Adipose tissue (tissue), 3 donors: ENCODE results near the gene EDA. TPM values are rescaled to one million over a fixed set of nuclear protein-coding genes. Genes with fewer than 3 reads are reported as not detected.

ENCODE experiments used
- H3K27ac ChIP-seq: one replicate; pipeline ENCODE4 v1.5.1; 2013; ENCODE audit warnings: low read depth, low read length
- WGBS, 3 donors: extraction: QIAGEN DNeasy Blood & Tissue Kit; methylation state at CpG; one replicate each; pipeline ENCODE4 v1.1.7; 2013; 5-methylcytosine and 5-hydroxymethylcytosine counted together
- polyA plus RNA-seq, 3 donors: library from polyadenylated mRNA; stranded (reverse); fragments of 200-250 nt; gene quantifications; one replicate each; pipeline ENCODE4 v1.2.3, GENCODE V29; 2013
- donor health status: healthy with polysubstance abuse.
- donor health status: Bipolar disorder and iron deficiency.
- donor health status: healthy.

EDA gene
- polyA plus RNA-seq, 3 donors, result 2.5 to 4.2 (median 2.6) TPM

DNA sequence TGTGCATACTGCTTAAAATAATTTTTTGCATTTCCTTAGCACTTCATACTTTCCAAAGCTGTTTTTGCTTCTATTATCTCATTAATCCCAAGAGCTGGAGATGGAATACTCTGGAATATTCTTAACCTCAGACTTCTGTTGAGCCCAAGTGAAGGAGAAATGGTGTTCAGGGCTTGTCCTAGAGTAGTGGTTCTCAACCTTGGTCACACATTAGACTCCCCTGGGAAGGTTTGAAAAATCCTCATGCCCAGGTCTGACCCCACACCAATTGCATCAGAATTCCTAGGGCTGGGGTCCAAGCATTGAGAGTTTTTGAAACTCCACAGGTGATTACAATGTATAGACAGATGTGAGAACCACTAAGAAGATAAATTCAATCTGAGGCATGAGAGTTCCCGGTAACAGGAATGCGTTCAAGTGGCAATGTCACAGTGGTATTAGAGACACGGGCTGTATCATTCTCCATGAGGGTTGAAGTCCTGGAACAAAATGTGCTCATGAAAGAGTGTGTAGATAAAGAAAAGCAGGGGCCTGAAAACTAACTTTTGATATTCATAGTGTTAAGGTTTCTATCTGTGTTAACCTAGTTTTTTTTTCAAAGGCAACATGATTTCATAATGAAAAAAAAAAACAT, 385.9 kb downstream of the EDA start:
- WGBS, 3 donors, result 82 to 93% (median 91%) methylated on average over 3 of the region's 3 CpGs
- no peak overlapping the region for H3K27ac ChIP-seq

DNA sequence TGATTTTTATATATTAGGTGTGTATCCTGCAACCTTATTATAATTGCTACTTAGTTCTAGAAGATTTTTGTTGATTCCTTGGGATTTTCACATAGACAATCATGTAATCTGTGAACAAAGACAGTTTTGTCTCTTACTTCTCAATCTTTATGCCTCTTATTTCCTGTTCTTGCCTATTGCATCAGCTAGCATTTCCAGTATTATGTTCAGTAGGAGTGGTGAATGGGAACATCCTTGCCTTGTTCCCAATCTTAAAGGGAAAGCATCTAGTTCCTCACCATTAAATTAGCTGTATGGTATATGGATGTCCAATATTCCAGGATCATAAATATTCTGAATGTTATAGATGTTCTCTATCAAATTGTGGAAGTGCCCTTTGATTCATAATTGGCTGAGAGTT, 392.0 kb downstream of the EDA start:
- H3K27ac ChIP-seq, result no peak overlapping the region

DNA sequence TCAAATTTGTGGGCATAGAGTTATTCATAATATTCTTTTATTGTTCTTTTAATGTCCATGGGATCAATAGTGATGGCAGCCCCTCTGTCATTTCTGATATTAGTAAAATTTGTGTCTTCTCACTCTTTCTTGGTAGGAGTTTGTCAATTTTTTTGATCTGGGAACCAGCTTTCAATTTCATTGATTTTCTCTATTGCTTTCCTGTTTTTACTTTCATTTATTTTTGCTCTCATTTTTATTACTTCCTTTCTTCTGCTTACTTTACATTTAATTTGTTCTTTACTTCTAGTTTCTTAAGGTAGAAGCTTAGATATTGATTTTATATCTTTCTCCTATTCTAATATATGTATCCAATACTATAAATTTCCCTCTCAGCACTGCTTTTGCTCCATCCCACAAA, 393.1 kb downstream of the EDA start:
- H3K27ac ChIP-seq, result no peak overlapping the region

DNA sequence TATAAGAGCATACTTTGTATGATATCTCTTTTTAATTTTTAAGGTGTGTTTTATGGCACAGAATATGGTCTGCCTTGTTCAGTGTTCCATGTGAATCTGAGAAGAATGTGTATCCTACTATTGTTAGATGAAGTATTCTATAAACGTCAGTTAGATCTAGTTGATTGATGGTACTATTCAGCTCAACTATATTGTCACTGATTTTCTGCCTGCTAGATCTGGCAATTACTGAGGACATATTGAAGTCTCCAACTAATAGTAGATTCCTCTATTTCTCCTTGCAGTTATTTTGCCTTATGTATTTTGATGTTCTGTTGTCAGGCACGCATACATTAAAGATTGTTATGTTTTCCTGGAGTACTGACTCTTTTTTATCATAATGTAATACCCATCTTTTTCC, 394.1 kb downstream of the EDA start:
- 62 to 92% (median 77%) methylated on average over 2 of the region's 2 CpGs for WGBS, 3 donors
- no peak overlapping the region for H3K27ac ChIP-seq

DNA sequence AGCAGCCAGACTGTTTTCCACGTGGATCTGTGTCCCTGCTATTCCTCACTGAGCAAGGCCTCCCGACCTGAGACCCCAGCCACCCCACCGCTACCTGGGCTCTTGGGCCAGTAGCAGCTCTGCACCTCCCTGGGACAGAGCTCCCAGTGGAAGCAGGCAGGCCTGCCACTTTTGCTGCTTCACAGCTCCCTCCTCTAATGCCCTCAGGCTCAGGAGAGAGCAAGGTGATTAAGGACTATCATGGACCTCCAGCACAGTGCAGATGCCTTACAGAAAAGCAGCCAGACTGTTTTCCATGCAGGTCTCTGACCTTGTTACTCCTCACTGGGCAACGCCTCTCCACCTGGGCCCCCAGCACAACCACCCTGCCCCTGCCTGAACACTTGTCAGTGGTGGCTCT, 396.8 kb downstream of the EDA start:
- 47 to 84% (median 75%) methylated on average over 4 of the region's 4 CpGs for WGBS, 3 donors
- H3K27ac ChIP-seq, result no peak overlapping the region

DNA sequence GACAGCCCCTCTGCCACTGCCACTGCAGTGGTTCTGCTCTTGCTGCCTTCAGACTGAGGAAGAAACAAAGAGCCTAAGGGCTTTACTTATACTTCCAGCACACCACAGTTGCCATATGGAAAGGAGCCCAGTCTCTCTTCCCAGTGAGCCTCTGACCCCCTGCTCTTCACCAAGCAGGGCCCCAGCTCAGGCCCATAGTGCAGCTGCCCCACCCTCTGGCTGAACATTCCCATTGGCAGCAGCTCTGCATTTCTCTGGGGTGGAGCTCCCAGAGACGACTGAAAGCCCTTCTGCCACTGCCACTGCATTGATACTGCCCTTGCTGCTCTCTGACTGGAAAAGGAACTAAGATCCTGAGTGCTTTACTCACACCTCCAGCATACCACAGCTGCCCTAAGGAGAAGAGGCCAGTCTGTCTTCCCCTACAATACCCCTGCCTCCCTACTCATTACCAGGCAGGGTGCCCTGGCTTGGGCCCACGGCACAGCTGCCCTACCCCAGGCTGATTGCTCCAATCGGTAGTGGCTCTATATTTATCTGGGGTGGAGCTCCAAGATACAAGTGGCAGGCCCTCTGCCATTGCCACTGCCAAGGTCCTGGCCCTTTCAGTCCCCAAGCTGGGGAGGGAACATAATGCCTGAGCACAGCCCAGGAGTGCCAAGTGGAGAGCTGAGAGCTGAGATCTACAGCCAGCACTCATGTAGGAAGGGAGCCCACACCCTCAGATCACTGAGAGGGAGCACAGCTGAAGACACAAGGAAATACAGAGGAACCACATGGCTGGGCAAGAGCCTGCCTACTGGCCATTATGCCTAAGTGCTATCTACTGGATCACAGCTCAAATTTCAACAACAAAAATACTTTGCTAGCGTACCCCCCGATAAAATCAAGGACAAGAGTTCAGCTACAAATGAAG, 397.8 kb downstream of the EDA start:
- no peak overlapping the region for H3K27ac ChIP-seq
- 24 to 67% (median 53%) methylated on average over 5 of the region's 5 CpGs for WGBS, 3 donors

DNA sequence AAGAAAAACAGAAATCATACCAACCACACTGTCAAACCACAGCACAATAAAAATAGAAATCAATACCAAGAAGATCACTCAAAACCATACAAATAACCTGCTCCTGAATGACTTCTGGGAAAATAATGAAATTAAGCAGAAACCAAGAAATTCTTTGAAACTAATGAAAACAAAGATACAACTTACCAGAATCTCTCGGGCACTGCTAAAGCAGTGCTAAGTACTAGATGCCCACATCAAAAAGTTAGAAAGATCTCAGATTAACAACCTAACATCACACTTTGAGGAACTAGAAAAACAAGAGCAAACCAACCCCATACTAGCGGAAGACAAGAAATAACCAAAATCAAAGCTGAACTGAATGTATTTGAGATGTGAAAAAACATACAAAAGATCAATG, 400.6 kb downstream of the EDA start:
- WGBS, 3 donors, result 92 to 96% (median 93%) methylated on average over 2 of the region's 2 CpGs

DNA sequence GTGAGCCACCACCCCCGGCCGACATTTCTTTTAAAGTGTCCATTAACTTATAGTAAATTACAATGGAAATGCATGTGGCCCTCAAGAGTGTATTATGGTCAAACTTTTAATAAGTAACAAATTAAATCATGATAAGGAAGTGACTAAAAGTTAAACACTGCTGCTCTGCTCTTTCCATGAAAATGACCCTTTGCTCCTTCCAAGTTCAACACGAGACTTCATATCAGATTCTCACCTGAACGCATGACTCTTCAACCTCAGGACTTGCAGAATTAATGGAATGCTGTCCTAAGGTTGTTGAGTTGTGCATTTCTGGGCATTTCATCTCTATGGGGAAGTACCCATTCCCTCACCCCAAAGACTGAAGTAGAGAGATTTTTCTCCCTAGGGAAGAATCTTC, 406.7 kb downstream of the EDA start:
- WGBS, 3 donors, result 59 to 88% (median 87%) methylated on average over 4 of the region's 4 CpGs
- no peak overlapping the region for H3K27ac ChIP-seq

More for the DNA sequence above, 400.6 kb downstream of the EDA start:
- no peak overlapping the region for H3K27ac ChIP-seq

DNA sequence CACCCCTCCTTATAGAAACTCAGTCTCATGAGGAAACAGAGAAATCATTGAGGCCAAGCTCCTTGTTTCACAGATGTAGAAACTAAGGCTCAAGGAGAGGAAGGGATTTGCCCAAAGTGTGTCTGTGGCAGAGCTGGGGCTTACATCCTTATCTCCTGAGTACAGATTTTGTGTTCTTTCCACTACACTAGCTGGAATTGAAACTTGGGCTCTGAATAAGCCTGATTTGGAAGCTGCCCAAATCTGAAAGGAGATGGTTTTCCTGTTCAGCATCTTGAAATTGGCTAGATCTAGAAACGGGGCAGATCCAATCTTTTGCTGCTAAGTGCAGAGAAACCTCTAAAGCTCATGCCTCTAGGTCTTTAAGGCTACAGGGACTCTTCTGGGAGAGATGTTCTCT, 409.6 kb downstream of the EDA start:
- H3K27ac ChIP-seq, result no peak overlapping the region
- 0 to 47% (median 3%) methylated on average over 1 of the region's 1 CpG for WGBS, 3 donors

DNA sequence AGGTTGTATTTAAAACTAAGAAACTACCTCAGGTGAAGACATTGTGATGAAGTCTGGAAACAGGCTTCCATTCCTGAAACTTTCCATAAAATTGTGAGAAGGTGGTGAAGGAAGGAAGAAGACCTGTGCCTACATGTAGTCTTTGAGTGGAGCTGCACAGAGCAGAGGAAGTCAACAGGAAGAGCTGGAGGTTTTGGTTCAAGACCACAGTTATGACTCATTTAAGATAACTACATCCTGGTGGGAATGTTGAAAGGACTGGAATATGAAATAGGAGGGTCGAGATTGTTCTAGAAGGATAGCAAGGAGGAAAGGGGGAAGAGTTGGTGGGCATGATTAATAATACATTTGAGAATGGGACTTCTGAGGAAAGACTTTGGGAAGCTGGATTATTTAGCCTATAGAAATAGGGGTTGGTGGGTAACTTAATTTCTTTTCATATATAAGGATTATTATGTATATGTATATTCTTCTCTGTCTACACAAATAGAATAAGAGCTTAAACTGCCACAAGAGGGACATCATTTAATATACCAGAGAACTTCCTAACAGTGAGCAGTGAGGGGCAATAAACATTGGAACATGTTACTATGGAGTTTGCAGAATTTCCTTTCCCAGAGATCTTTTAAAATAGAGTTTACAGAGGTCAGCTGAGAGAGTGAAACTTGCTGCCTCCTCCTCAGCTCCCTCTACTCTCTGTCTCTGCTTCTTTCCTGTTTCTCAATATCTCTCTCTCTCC, 410.4 kb downstream of the EDA start:
- 25 to 79% (median 26%) methylated on average over 1 of the region's 1 CpG for WGBS, 3 donors
- H3K27ac ChIP-seq, result no peak overlapping the region

DNA sequence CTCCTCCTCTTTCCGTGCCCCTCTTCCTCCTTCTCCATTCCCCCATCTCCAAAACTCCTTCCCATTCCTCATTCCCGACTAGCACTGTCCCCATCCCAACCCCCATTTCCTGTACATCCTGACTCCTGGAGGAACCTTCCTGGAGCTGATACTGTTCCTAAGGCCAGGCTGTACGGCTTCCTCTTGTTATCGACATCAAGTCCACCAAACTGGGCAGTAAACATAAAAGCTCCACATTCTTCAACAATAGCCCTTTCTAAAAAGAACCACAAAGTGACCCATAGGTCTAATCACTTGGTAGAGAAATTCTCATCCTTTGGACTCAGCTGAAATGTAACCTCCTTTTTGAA, 410.9 kb downstream of the EDA start:
- WGBS, 3 donors, result 47 to 80% (median 49%) methylated on average over 2 to 4 of the region's 4 CpGs
- H3K27ac ChIP-seq, result no peak overlapping the region

DNA sequence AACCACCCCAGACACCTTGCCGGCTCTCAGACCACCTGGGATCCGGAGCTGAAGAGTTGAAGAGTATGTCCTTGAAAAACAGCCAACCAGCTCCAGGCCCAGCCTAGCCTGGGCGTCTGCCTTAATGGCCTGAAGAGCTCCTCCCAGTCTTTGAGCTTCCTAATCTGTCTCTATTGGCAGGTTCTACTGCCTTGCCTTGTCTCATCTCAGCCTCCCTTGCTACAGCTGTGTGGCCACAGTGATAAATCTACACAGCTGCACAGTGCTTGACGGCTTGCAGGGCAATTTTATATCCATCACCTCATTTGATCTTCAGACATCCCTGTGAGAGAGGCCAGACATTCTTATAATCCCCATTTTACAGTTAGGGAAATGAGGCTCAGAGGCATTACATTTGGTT, 413.9 kb downstream of the EDA start:
- 25 to 68% (median 52%) methylated on average over 4 of the region's 4 CpGs for whole genome bisulfite sequencing, 3 donors
- no peak overlapping the region for H3K27ac ChIP-seq

DNA sequence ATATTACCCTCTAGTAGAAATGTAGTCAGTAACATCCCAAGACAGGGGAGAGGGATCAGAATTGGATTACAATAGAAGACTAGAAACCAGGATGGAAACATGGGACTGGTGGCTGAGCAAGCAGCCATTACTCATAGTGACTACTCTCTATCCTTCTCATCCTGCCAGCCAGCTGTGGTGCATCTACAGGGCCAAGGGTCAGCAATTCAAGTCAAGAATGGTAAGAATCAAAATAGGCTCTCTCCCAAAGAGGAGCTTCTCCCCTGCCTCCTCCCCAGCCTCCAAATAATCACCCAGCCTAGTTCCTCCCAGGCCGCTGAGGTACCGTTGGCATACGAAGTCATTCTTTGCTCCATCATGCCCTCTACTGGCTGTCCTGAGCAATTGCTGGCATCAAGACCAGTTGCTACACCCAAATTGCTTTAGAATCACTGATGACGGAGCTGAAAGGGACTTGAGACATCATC, 414.4 kb downstream of the EDA start:
- no peak overlapping the region for H3K27ac ChIP-seq
- WGBS, 3 donors, result 7 to 14% (median 12%) methylated on average over 4 of the region's 4 CpGs

DNA sequence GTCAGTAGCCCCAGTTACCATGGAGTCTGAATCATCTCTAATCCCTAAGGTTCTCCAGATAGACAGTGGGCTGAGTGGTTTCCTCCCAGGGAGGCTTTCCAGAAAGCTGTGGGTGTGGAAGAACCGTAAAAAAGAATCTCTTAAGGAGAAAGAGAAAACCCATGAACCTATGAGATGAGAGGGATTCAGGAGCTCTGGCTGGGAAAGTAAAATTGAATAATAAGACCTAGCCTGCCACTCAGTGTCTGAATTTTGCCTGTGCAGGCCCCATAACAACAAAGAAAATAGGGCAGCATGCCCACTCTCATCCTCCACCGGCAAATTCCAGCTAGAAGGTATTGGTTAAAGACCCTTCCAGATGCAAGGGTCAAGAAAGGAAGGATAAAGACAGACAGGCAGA, 416.9 kb downstream of the EDA start:
- H3K27ac ChIP-seq, result no peak overlapping the region
- 50 to 63% (median 61%) methylated on average over 2 of the region's 2 CpGs for WGBS, 3 donors

DNA sequence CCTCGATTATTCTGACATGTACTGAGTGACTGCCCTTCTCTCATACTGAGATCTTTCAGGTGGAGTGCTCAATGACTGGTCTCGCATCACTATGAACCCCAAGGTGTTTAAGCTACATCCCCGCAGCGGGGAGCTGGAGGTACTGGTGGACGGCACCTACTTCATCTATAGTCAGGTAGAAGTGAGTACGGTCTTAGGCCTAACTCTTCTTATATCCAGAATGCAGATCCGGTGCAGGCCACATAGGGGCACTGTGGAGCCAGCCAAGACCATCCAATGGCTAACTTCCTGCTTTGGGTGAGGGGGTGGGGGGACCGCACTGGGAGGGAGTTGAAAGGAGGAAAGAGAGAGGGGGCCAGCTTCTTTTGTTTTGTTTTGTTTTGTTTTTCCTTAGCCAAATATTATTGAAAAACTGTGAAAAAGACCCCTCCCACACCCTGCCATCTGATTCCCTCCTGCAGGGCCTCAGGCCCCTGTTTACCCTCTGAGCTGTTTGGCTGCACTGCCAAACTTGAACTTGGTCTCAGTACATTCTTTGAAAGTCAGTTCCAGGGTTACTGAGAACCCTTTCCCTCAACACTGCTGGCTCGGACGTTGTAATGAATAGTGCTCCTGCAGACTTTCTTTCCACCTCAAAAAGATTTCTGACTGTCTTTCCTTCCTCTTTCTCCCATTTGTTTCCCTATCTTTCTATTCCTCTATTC, 417.6 kb downstream of the EDA start:
- H3K27ac ChIP-seq, result no peak overlapping the region
- WGBS, 3 donors, result 63 to 77% (median 63%) methylated on average over 9 to 10 of the region's 10 CpGs

DNA sequence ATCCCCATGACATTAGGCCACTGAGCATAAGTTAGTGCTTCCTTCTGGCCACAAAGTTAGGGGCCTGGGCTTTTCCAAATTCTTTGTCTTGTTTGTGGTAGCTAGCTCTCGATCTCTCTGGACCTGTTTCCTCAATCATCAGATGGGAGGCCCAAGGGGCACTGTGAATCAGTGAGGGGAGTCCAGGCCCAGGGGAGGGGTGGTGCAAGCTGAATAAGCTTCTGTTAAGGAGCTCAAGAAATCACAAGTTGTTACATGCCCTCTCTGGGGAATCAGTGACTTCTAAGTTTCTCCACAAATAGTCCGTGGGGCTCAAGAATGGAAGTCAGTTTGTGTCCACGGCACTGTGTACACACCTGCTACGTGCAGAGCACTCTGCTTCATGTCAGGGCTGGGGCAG, 418.7 kb downstream of the EDA start:
- 53 to 90% (median 81%) methylated on average over 4 of the region's 4 CpGs for WGBS, 3 donors
- no peak overlapping the region for H3K27ac ChIP-seq

DNA sequence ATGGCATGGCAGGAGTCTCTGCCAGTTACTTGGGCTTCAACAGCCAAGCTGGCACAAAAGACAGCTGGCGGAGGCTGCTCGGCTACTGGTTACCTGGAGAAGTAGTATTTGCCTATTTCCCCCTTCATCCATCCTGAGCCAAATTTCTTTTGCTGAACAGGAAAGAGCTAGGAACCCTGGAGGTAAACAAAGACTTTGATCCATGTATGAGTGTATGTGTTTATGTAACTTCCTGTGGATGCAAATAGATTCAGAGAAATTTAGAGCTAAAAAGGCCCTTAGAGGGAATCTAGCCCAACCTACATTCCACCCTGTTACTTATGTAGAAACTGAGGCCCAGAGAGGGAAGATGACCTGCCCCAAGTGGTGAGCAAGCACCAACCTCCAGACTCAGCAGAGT, 422.6 kb downstream of the EDA start:
- WGBS, 3 donors, result 75 to 95% (median 93%) methylated on average over 2 of the region's 2 CpGs
- H3K27ac ChIP-seq, result no peak overlapping the region

DNA sequence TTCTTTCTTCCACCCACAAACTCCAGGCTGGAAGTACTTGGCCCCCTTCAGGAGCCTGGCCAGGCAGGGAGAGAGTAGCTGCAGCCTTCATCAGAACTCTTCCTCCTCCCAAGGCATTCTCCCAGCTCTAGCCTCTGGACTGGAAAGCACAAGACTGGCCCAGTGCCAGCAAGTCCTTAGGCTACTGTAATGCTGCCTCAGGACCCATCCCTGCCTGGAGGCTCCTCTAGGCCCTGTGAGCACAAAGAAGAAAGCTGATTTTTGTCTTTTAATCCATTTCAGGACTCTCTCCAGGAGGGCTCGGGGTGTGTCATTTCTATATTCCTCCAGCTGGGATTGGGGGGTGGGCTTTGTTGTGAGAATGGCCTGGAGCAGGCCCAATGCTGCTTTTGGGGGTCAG, 423.0 kb downstream of the EDA start:
- 88 to 91% (median 88%) methylated on average over 1 of the region's 1 CpG for WGBS, 3 donors
- H3K27ac ChIP-seq, result no peak overlapping the region

DNA sequence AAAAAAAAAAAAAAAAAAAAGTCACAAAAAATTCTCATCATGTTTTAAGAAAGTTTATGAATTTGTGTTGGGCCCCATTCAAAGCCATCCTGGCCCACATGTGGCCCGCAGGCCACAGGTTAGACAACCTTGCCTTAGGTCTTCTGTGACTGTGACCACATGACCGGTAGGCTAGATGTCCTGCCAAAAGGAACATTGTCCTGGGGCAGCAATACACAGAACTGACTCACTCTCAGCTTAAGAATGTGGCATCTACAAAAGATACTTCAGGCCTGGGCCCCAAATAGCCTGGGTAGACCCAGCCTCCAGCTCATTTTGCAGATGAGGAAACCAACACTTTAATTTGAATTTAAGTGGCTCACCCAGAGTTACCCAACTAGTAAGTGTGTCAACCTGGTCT, 423.8 kb downstream of the EDA start:
- 87 to 96% (median 95%) methylated on average over 2 of the region's 2 CpGs for WGBS, 3 donors
- no peak overlapping the region for H3K27ac ChIP-seq
